Smooth muscle cell (in vitro differentiated cells): Measurements from ENCODE around the gene CRYGB. TPM values are rescaled to one million over a fixed set of nuclear protein-coding genes. Genes with fewer than 3 reads are reported as not detected.

Experiments used
- DNase-seq: peaks from one replicate; lab custom pipeline; 2025; ENCODE audit not compliant: unreplicated experiment; lab: John Stamatoyannopoulos, UW
- H2AFZ ChIP-seq: fragments of 200-600 bp; sonication (generic); 2 replicates; pipeline ENCODE4 v1.6.0; 2016; ENCODE audit warnings: antibody characterized with exemption, low read depth, mild to moderate bottlenecking
- H3F3A ChIP-seq: fragments of 200-600 bp; sonication (generic); 2 replicates; pipeline ENCODE4 v1.6.0; 2017; ENCODE audit warnings: antibody characterized with exemption, low read depth
- H3K27ac ChIP-seq: fragments of 200-600 bp; sonication (generic); 2 replicates; pipeline ENCODE4 v1.5.1; 2016; ENCODE audit warnings: low read depth, mild to moderate bottlenecking
- H3K27me3 ChIP-seq: fragments of 200-600 bp; sonication (generic); 2 replicates; pipeline ENCODE4 v1.6.1; 2016; ENCODE audit warnings: low read depth, mild to moderate bottlenecking
- H3K36me3 ChIP-seq: fragments of 200-600 bp; sonication (generic); 2 replicates; pipeline ENCODE4 v1.5.1; 2016; ENCODE audit warnings: low read depth
- H3K4me1 ChIP-seq: fragments of 200-600 bp; sonication (generic); 2 replicates; pipeline ENCODE4 v1.5.1; 2016; ENCODE audit warnings: low read depth
- H3K4me2 ChIP-seq: fragments of 200-600 bp; sonication (generic); 2 replicates; pipeline ENCODE4 v1.6.0; 2016; ENCODE audit warnings: mild to moderate bottlenecking
- H3K4me3 ChIP-seq: fragments of 200-600 bp; sonication (generic); 2 replicates; pipeline ENCODE4 v1.5.1; 2016; ENCODE audit warnings: mild to moderate bottlenecking
- H3K79me2 ChIP-seq: fragments of 200-600 bp; sonication (generic); 2 replicates; pipeline ENCODE4 v1.6.0; 2016; ENCODE audit warnings: low read depth, mild to moderate bottlenecking
- H3K9ac ChIP-seq: fragments of 200-600 bp; sonication (generic); 2 replicates; pipeline ENCODE4 v1.6.0; 2016; ENCODE audit warnings: low read depth
- H3K9me3 ChIP-seq: fragments of 200-600 bp; sonication (generic); replicated peaks from 2 replicates; pipeline ENCODE4 v1.5.1; 2016; ENCODE audit warnings: low read depth
- H4K20me1 ChIP-seq: fragments of 200-600 bp; sonication (generic); 2 replicates; pipeline ENCODE4 v1.6.0; 2016; ENCODE audit warnings: low read depth
- WGBS: methylation state at CpG from one replicate; pipeline ENCODE4 v1.1.7; 2016; ENCODE audit warnings: low lambda C conversion rate; 5-methylcytosine and 5-hydroxymethylcytosine counted together
- polyA plus RNA-seq: library from polyadenylated mRNA; unstranded; fragments of >200 nt; fragmentation: Nextera tagmentation; extraction: Ambion mirVana; gene quantifications from 2 replicates; pipeline ENCODE4 v1.2.1, GENCODE V29; 2016
- total RNA-seq: library from RNA; depleted of rRNA; stranded (reverse); fragments of >200 nt; gene quantifications from 2 replicates; pipeline ENCODE4 v1.2.3, GENCODE V29; 2014
- TF ChIP-seq, protein P1 (sequence below): fragments of 200-600 bp; sonication (generic); IDR thresholded peaks from 2 replicates; pipeline ENCODE4 v1.5.1; 2017; ENCODE audit warnings: borderline replicate concordance, mild to moderate bottlenecking, antibody characterized with exemption; ENCODE audit not compliant: insufficient read depth, poor library complexity, severe bottlenecking

The CRYGB gene, protein sequence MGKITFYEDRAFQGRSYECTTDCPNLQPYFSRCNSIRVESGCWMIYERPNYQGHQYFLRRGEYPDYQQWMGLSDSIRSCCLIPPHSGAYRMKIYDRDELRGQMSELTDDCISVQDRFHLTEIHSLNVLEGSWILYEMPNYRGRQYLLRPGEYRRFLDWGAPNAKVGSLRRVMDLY
- total RNA-seq, result not detected in 2 replicates
- polyA plus RNA-seq, result not detected in 2 replicates

DNA sequence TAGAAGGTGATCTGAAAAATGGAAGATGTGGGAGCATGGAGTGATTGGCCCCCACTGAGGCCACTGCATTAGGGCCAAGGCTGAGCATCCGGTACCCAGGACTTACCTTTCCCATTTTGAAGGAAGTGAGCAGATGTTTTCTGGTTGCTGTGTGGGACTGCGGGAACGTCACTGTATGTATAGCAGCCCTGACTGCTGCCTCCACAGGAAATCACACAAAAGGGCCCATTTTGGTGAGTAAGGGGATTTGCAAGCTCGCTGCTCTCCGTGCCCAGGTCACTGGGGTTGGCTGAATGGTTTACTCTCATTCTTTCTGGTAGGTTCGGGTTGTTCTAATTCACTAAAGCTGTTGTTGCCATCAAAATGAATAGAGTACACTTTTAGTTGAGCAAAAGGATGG, at the start of gene CRYGB:
Gene CRYGB, minus strand, starts transcription at position 153 of the 400 bp plus-strand sequence. Its CDS starts 38 bp downstream, at position 115.
- H2AFZ ChIP-seq, result no peak within 1 kb of the TSS
- H3K4me2 ChIP-seq, result no peak within 1 kb of the TSS
- no peaks in the 10 kb centered on the region for H3K36me3 ChIP-seq
- H3K27me3 ChIP-seq, result no peaks in the 10 kb centered on the region
- TF ChIP-seq, protein P1, sequence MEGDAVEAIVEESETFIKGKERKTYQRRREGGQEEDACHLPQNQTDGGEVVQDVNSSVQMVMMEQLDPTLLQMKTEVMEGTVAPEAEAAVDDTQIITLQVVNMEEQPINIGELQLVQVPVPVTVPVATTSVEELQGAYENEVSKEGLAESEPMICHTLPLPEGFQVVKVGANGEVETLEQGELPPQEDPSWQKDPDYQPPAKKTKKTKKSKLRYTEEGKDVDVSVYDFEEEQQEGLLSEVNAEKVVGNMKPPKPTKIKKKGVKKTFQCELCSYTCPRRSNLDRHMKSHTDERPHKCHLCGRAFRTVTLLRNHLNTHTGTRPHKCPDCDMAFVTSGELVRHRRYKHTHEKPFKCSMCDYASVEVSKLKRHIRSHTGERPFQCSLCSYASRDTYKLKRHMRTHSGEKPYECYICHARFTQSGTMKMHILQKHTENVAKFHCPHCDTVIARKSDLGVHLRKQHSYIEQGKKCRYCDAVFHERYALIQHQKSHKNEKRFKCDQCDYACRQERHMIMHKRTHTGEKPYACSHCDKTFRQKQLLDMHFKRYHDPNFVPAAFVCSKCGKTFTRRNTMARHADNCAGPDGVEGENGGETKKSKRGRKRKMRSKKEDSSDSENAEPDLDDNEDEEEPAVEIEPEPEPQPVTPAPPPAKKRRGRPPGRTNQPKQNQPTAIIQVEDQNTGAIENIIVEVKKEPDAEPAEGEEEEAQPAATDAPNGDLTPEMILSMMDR, result no peak
- no peak for DNase-seq
- no peak within 1 kb of the TSS for H3K9ac ChIP-seq
- no peak within 1 kb of the TSS for H3K4me3 ChIP-seq
- no peaks in the 10 kb centered on the region for H3K4me1 ChIP-seq
- no peaks in the 10 kb centered on the region for H3K9me3 ChIP-seq
- H3F3A ChIP-seq, result no peaks in the 10 kb centered on the region
- no peaks in the 10 kb centered on the region for H3K79me2 ChIP-seq
- no peak within 1 kb of the TSS for H3K27ac ChIP-seq
- WGBS, result 84% methylated on average over 6 of the region's 6 CpGs
- H4K20me1 ChIP-seq, result no peaks in the 10 kb centered on the region

DNA sequence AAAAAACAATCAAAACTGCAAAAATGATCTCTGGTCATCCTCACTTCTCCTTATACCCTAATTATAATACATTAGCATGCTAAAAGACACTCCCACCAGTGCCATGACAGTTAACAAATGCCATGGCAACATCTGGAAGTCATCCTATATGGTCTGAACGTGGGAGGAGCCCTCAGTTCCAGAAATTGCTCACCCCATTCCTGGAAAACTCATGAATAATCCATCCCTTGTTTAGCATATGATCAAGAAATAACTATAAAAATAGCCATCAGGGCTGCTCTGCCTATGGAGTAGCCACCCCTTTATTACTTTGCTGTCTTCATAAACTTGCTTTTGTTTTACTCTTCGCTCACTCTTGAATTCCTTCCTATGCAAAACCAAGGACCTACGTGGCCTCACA, 49.6 kb upstream of the CRYGB start:
- Histone ChIP-seq H4K20me1 (no peaks in the 10 kb centered on the region), H3K4me2 (no peak overlapping the region), H3K27me3 (no peaks in the 10 kb centered on the region), H3K9me3 (no peaks in the 10 kb centered on the region), H3F3A (no peaks in the 10 kb centered on the region), H2AFZ (no peak overlapping the region), H3K79me2 (no peaks in the 10 kb centered on the region), H3K9ac (no peak overlapping the region), H3K36me3 (no peaks in the 10 kb centered on the region), H3K4me1 (no peaks in the 10 kb centered on the region), H3K4me3 (no peak overlapping the region), H3K27ac (no peak overlapping the region)
- WGBS, result 95% methylated on average over 3 of the region's 3 CpGs
- no peak for DNase-seq
- TF ChIP-seq, protein P1, result no peak

DNA sequence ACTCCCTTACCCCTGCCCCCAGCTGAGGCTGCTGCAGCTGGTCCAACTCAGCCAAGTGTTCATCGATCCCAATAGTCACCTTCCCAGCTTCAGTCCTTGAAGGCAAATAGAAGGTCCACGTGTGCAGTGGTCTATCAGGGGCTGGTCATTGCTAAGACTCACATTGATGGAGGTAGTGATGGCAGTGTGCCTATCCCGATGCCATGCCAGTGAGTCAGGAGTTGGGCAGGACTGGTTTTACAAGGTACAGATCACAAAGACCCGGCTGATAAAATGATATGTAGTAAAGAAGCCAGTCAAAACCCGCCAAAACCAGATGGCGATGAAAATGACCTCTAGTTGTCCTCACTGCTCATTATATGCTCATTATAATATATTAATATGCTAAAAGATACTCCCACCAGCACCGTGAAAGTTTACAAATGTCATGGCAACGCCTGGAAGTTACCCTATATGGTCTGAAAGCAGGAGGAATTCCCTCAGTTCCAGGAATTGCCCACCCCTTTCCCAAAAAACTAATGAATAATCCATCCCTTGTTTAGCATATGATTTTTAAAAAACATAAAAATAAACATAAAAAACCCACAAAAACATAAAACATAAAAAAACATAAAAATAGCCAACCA, 46.8 kb upstream of the CRYGB start:
- Histone ChIP-seq H2AFZ (no peak overlapping the region), H3K4me1 (peaks cover 10% of the 10 kb centered on the region), H3K27me3 (no peaks in the 10 kb centered on the region), H3K9me3 (no peaks in the 10 kb centered on the region), H3F3A (no peaks in the 10 kb centered on the region), H3K9ac (no peak overlapping the region), H3K4me3 (no peak overlapping the region), H4K20me1 (no peaks in the 10 kb centered on the region), H3K27ac (no peak overlapping the region), H3K79me2 (no peaks in the 10 kb centered on the region), H3K36me3 (no peaks in the 10 kb centered on the region), H3K4me2 (no peak overlapping the region)
- no peak for DNase-seq
- 92% methylated on average over 8 of the region's 8 CpGs for WGBS
- TF ChIP-seq, protein P1, result no peak
